ENCODE results near the gene FRMD4B. TPM values are rescaled to one million over a fixed set of nuclear protein-coding genes. Genes with fewer than 3 reads are reported as not detected.

The FRMD4B gene
- total and polyA plus RNA-seq, 10 of the 15 experiments (the other 5 are each of a cell fraction or from before 2014, with no cell fraction given) = 3.9 to 11.4 (median 8.0) TPM

GRCh38 chr3:69370156-69370883 is 15.6 kb downstream of the FRMD4B start:
- no peak for DNase-seq (ENCODE audit: low read depth, low spot score)
- H2AFZ ChIP-seq (ENCODE audit: control insufficient read depth, low read depth, low read length) = no peak overlapping the region
- in situ Hi-C loops (cut with MboI) (no loop called here), intact Hi-C loops (cut with micrococcal nuclease; ENCODE audit: unreplicated experiment) (no loop called here)
- RAD21 ChIA-PET (ENCODE audit: unreplicated experiment) = interaction anchor here (0.9 to 2.5 kb wide), 3 partner anchors 38 to 61 kb away, joined by 3 to 12 read pairs (median 3); no protein-coding TSS in a partner anchor
- H3K36me3 ChIP-seq (ENCODE audit: control insufficient read depth in 2 of 2, insufficient read depth in 2 of 2, low read length in 1 of 2) = no peaks in the 10 kb centered on the region
- CTCF ChIA-PET = interaction anchor here (0.6 to 3.1 kb wide), 11 partner anchors 7 to 213 kb away, joined by 3 to 20 read pairs (median 5); no protein-coding TSS in a partner anchor
- no TSS peak for BruUV-seq (replicated peaks)
- no peaks in the 10 kb centered on the region for H4K20me1 ChIP-seq (ENCODE audit: control insufficient read depth, insufficient read depth)
- SMC1A ChIA-PET (ENCODE audit: uncharacterized antibody, unreplicated experiment) = interaction anchor here (0.6 to 3.2 kb wide), 17 partner anchors 9 to 288 kb away, joined by 3 to 20 read pairs (median 4); partner anchors contain the start of gene LMOD3
- TF ChIP-seq NR2C1 (IDR thresholded peaks at IDR 0.05) (no peak), RELB (IDR thresholded peaks at IDR 0.05; ENCODE audit: low read depth) (no peak), GABPA (IDR thresholded peaks at IDR 0.05; ENCODE audit: low read depth) (no peak), TAF1 (IDR thresholded peaks at IDR 0.05; ENCODE audit: borderline replicate concordance, low read depth, low read length) (no peak), BRCA1 (IDR thresholded peaks at IDR 0.05; ENCODE audit: low read depth, low read length) (no peak), PAX5 (IDR thresholded peaks at IDR 0.05; ENCODE audit: borderline replicate concordance, low read depth, low read length) (no peak), CHD1 (IDR thresholded peaks at IDR 0.05; ENCODE audit: low read depth, low read length) (no peak), ZSCAN29 (IDR thresholded peaks at IDR 0.05) (no peak), POLR2A (IDR thresholded peaks at IDR 0.05; ENCODE audit: low read depth, low read length) (no peak)
- TF ChIP-seq, protein P1, sequence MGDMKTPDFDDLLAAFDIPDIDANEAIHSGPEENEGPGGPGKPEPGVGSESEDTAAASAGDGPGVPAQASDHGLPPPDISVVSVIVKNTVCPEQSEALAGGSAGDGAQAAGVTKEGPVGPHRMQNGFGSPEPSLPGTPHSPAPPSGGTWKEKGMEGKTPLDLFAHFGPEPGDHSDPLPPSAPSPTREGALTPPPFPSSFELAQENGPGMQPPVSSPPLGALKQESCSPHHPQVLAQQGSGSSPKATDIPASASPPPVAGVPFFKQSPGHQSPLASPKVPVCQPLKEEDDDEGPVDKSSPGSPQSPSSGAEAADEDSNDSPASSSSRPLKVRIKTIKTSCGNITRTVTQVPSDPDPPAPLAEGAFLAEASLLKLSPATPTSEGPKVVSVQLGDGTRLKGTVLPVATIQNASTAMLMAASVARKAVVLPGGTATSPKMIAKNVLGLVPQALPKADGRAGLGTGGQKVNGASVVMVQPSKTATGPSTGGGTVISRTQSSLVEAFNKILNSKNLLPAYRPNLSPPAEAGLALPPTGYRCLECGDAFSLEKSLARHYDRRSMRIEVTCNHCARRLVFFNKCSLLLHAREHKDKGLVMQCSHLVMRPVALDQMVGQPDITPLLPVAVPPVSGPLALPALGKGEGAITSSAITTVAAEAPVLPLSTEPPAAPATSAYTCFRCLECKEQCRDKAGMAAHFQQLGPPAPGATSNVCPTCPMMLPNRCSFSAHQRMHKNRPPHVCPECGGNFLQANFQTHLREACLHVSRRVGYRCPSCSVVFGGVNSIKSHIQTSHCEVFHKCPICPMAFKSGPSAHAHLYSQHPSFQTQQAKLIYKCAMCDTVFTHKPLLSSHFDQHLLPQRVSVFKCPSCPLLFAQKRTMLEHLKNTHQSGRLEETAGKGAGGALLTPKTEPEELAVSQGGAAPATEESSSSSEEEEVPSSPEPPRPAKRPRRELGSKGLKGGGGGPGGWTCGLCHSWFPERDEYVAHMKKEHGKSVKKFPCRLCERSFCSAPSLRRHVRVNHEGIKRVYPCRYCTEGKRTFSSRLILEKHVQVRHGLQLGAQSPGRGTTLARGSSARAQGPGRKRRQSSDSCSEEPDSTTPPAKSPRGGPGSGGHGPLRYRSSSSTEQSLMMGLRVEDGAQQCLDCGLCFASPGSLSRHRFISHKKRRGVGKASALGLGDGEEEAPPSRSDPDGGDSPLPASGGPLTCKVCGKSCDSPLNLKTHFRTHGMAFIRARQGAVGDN (IDR thresholded peaks at IDR 0.05) = no peak
- no peaks in the 10 kb centered on the region for H3K27me3 ChIP-seq (replicated peaks in 1 of 2; ENCODE audit: control insufficient read depth in 2 of 2, insufficient read depth in 2 of 2, low read length in 1 of 2)
- H3K9ac ChIP-seq (ENCODE audit: control insufficient read depth, insufficient read depth, low read length) = no peak overlapping the region
- WGBS (ENCODE audit: insufficient coverage, insufficient replicate concordance, low lambda C conversion rate, missing lambda C conversion rate) = 64% methylated on average over 17 of the region's 17 CpGs
- no peaks in the 10 kb centered on the region for H3K79me2 ChIP-seq (ENCODE audit: control insufficient read depth, insufficient read depth, low read length)
- no peaks in the 10 kb centered on the region for H3K9me3 ChIP-seq (replicated peaks; ENCODE audit: control insufficient read depth, insufficient read depth, low read length)
- H3K4me1 ChIP-seq (ENCODE audit: control insufficient read depth, insufficient read depth, low read length) = peaks cover 12% of the 10 kb centered on the region
- no peak overlapping the region for H3K4me3 ChIP-seq
- no peak overlapping the region for H3K27ac ChIP-seq (ENCODE audit: control insufficient read depth, insufficient read depth)
- ATAC-seq = no peak
- no peak overlapping the region for H3K4me2 ChIP-seq (ENCODE audit: control insufficient read depth, insufficient read depth)
- no peak for FAIRE-seq
- POLR2A ChIA-PET = no interaction called here
